HG02938 (cell line): ENCODE data around the gene TRIM10.
A peak's percentile ranks its signal among the peaks of the same experiment; 100 is the strongest.
"Not testable (repeated sequence)": the region's sequence is repeated elsewhere in the genome, so short reads cannot be mapped to it uniquely, and the experiment has no call there.

ENCODE experiments used
- ATAC-seq: cut with Tn5 transposase; IDR thresholded peaks from one replicate; pipeline ENCODE4 v1.9.1; 2021; ENCODE audit warnings: mild to moderate bottlenecking, moderate library complexity; ENCODE audit not compliant: unreplicated experiment

Gene TRIM10

GRCh38 chr6:30130887-30131862 lies 29.8 kb downstream of the TRIM10 start:
- peak; percentile 65 for ATAC-seq

DNA sequence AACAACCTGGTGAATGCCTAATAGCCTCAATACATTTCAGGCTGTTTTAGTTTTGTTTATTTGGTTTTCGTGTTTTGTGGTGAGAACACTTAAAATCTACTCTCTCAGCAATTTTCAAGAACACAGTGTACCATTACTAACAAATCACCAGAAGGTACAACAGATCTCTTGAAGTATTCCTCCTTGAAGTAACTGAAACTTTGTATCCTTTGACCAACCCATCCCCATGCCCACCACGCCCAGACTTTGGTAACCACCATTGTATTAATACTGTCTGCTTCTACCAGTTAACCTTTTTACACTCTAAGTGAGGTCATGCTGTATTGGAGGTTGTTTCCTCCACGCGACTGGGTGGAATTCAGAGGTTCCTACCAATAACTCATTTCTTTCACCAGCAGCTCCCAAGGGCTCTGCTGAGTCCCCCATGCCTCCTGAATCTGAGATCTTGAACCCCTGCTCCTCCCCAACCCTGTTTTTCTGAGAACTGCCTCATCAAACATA lies 30.8 kb downstream of the TRIM10 start:
- no peak for ATAC-seq

- no peak for ATAC-seq
Observed at GRCh38 chr6:30129265-30130178, 31.5 kb downstream of the TRIM10 start.

- no peak for ATAC-seq
Observed at GRCh38 chr6:30127238-30128093, 33.5 kb downstream of the TRIM10 start.

DNA sequence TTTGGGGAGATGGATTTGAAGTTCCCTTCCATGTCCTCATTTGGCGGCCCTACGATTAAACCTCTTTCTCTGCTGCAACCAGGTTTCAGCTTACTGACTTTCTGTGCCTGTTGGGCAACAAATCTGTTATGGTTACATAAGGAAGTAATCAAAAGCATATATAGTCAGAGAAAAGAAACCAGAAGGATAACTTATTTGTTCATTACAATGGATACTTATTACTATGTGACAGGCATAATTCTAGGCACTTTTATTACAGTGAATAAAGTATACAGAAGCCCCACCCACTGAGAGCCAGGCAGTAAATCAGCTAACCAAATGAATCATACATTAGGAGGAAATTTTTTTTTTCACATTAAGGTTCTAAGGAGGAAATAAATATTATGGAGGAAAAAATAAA lies 38.5 kb downstream of the TRIM10 start:
- ATAC-seq, result no peak

- no peak for ATAC-seq
Observed at GRCh38 chr6:30121446-30122366, 39.3 kb downstream of the TRIM10 start.

DNA sequence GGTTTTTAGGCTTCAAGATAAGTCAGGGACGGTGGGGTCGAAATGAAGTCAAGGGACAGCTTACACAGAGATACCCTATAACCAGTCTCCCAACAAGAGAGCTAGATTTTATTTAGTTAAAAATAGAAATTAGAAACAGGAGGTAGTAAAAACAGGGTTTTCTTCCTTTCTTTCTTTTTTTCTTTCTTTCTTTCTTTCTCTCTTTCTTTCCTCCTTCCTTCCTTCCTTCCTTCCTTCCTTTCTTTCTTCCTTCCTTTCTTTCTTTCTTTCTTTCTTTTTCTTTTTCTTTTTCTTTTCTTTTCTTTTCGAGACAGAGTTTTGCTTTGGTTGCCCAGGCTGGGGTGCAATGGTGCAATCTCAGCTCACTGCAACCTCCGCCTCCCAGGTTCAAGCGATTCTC lies 42.3 kb downstream of the TRIM10 start:
- not testable (repeated sequence) for ATAC-seq

- ATAC-seq, result no peak
Observed at GRCh38 chr6:30116724-30117123, 44.3 kb downstream of the TRIM10 start.

GRCh38 chr6:30113841-30114240 lies 47.2 kb downstream of the TRIM10 start:
- no peak for ATAC-seq

DNA sequence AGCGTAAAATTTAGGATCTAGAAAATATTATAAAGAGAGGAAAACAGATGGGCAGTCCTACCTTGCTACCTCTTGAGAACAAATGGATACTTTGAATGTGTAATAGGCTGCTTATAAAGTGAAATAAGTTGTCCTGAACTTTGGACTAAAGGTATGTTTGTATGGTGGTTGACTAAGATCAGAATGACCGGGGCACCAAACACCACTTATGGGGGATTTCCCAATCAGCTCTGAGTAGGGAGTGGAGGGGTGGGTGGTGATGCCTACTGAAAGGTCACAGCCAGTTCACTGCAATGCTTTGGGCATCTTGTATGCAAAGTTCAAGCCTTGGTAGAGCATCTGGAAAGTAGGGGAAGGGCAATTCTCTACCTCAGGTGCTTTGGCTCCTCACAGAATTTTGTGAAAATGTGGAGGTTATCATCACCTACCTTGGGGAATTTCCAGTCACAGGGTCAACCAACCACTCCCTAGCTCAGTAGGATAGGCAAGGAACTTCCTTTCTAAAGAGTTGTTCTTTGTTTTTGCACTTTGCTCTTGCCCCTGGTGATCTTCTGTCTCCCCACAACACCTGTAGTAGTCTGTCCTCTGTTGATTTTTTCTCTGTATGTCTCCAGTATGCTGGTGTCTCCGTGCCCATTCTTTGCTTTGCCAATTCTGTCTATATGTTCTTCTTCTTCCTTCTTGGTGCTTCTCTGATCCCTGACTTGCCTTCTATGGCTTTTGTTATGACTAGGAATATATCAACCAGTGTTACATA lies 47.8 kb downstream of the TRIM10 start, which contains the start of gene TRIM31:
Gene TRIM31 (minus strand): TSS at position 88 of the 757 bp plus-strand sequence. CDS start 285 bp downstream, outside the sequence.
- ATAC-seq, result no peak

- no peak for ATAC-seq
Observed at GRCh38 chr6:30112402-30112994, 48.5 kb downstream of the TRIM10 start.

- no peak for ATAC-seq
Observed at GRCh38 chr6:30111266-30111856, 49.6 kb downstream of the TRIM10 start.

DNA sequence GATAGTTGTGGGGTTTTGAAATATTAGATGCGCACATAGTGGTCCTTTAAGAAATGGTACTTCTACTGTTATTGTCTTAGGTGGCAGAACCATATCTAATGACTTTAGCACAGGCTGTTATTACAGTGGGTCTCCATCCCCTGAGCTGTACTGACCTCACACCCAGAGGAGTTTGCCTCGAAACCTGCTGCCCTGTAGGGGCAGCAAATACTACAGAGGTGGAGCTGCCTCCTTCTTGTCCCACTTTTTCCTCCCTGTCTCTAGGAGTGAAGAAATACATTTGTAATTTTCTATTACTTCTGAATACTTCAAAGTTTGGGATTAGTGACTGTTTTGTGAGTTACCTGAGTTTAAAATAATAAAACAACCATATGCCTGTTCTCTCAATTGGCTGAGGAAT lies 56.4 kb downstream of the TRIM10 start:
- ATAC-seq, result no peak

- no peak for ATAC-seq
Observed at GRCh38 chr6:30103872-30104179, 57.2 kb downstream of the TRIM10 start.

DNA sequence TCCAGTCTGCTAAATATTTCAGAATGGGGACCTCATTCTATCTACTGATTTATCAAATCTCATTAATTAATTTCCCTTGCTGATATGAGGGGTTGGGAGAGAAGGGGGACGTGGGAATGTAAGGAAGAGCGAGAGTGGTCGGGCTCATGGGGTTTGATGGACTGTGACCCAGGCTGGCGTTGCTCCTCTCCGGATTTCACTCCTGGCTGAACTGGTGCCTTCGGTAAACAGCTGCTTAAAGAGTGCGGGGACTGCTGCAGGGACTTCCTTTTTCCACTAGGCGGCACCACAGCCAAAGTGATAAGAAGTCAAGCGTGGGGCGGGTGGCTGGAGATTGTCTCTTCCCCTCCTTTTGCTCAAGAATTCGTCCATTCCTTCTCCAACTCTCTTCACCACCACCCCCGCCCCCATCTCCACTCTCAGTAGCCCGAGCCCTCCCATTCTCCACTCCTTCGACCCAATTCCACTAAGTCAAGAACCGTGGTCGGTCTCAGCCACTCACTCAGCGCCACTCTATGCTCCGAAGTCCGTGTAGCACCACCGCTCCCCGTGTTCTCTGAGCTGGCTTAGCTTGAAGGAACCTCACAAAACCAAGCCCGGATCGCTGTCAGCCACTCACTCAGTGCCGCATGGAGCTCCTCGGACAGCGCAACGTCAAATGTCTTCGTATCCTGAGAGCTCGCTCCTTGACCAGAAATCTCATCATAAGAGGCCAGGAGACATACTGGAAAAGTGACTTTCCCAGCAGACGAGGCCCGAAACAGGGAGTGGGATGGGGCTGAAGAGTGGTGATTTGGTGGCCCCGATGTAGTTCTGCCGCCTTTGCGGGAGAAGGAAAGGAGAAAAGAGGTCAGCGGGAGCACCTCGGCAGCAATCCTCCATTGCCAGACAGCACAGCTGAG lies 57.8 kb downstream of the TRIM10 start:
- ATAC-seq, result peak; percentile 61

DNA sequence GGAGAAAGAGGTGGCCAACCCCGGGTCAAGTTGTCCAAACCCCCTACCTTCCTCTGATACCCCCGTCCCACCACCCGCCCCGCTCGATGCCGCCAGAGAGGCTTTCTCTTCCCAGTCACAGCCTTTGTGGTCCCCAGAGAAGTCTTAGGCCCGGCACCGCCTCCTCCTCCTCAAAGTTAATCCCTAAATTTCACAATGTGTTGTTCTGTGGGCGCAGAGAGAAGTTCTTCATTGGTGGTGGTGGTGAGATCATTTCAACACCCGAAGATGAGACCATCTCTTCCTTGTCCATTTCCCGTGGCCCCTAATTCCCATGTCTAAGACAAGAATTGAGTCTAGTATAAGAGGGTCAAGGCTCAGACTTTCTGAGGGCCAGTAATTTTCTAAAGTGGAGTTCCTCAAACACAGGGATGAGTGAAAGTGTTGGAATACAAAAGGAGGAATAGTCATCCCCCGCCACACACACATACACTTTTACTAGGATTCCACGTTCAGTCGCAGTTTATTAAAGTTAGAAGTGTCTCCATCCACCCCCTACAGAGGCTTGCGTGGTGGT lies 58.5 kb downstream of the TRIM10 start:
- no peak for ATAC-seq
